T-helper 1 cell (primary cell): ENCODE results near the gene VPS26B.
"Not testable (repeated sequence)": the region's sequence is repeated elsewhere in the genome, so short reads cannot be mapped to it uniquely, and the experiment has no call there.

Experiments
- DNase-seq, 5 donors: peaks; one replicate each; pipeline ENCODE4 v3.0.0-alpha.2; 2012 to 2020

VPS26B gene

DNA sequence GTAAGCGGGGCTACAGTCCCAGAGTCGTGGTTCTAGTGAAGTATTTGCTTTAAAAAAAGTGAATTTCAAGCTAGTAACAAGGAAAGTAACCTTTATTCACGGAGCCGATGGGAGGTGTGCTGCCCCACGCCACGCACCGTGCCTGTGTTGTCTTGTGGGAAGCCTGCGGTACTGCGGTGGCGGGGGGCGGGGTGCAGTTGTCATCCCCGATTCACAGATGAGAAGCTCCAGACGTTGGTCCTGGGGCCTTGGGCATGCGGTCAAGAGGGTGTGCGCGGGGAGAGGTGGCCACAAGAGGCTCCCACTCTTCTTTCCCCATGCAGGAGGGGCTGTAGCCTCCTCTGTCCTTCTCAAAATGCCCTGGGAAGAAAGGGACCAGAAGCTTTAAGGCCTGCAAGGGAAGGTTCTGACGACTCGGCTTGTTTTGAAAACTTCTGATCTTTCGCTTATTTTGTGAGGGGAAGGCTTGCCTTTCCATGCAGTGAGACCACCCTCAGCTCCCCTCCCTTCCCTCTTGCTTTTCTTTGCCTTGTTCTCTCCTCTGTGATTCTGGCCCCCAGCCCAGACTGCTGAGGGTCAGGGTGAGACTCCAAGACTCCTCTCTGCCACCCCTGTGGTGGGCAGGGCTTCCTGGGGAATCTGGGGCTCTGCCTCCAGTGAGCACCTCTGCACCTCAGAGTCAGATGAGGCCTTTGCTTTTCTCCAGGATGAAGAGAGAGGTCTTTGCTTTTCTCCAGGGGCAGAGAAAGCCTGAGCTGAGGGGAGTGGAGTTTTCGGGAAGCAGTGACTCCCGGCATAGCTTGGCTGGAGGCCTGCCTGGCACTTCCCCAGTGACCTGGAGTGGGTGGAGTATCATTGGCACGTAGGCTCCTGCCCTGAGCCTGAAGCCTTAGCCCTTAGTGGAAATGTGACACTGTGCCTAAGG, 57.9 kb downstream of the VPS26B start:
- DNase-seq: no peak

DNA sequence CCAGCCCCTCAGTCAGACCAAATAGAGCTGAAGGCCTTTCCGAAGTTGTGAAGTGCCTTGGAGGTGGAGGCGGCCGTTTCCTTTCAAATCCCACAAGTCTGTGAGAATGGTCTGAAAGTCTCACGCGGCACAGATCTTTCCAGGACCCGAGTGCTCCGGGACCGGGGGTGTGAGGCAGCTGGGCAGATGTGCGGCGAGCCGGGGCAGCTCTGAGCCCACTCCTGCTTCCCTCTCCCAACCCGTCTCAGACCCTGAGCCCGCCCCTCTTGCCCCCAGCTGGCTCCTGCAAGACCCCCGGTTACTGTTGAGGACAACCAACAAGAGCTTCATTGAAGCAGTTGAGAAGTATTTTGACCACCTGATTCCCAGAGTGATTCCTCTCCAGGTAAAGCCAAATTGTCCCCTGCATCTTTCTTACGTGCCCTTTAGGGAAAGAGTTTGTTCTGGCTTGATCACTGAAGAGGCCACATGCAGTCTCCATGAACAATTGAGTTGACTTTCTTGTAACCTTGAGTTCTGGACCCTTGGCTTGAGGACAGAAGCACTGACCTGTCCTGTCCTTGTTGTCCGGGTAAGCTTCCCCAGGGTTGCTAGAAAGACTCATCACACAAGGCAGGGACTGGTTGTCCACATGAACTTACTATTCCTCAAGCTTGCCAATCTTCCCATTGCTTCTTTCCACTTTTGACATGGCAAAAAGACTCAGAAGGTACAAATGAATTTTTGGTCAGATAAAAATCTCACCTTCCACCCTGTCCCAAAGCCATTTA, 59.2 kb downstream of the VPS26B start:
- no peak for DNase-seq

DNA sequence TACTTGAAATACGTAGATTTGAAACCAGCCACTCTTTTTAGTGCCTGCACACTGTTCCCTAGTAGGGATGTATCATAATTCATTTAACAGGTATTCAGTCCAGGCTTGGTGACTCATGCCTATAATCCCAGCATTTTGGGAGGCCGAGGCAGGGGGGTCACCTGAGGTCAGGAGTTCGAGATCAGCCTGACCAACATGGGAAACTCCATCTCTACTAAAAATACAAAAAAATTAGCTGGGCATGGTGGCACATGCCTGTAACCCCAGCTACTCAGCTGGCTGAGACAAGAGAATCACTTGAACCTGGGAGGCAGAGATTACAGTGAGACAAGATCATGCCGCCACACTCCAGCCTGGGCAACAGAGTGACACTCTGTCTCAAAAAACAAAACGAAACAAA, 59.9 kb downstream of the VPS26B start:
- not testable (repeated sequence) for DNase-seq

DNA sequence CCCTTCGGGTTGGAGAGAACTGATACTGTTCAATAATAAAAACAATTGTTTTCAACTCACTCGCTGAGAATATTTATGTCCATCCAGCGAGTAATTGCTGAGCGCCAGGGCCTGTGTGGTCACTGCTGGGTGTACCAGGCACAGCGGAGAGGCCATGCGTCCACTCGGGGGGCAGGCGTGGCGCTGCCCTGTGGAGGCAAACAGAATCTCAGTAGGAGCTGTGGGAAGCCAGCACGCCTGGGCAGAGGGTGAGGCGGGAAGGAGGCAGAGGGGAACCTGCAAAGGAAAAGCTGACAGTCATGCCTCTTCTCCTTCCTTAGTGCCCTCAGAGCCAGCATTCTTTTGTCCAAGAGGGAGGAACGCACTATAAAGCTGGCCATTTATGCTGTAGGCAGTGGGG, 63.1 kb downstream of the VPS26B start:
- DNase-seq: no peak

DNA sequence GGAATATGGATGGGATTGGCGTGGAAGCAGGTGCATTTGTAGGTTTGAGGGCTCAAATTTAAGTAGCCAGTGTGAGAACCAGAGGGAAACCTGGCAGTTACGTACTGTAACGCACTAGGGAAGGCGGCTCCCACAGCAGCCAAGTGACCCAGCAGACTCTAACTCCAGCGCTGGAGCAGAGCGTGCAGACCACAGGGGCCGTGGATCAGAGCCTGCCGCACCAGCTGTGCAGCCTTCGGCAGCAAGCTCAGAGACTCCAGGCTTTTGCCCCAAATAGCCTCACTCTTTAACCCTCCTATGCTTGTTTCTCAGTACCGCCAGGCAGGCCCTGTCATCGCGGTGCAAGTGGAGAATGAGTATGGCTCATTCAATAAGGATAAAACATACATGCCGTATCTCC, 64.0 kb downstream of the VPS26B start:
- DNase-seq: no peak

DNA sequence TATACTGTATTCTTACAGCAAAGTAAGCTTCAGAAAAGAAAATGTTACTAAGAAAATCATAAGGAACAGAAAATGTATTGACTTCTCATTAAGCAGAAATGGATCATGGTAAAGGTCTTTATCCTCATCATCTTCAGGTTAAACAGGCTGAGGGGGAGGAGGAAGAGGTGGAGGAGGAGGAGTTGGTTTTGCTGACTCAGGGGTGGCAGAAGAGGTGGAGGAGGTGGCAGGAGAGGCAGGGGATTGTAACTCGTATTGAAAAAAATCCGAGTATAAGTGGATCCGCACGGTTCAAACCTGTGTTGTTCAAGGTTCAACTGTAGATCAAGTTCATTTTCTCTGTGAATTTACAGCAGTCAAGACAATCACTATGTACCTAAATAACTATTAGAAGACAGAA, 64.7 kb downstream of the VPS26B start:
- DNase-seq: no peak

DNA sequence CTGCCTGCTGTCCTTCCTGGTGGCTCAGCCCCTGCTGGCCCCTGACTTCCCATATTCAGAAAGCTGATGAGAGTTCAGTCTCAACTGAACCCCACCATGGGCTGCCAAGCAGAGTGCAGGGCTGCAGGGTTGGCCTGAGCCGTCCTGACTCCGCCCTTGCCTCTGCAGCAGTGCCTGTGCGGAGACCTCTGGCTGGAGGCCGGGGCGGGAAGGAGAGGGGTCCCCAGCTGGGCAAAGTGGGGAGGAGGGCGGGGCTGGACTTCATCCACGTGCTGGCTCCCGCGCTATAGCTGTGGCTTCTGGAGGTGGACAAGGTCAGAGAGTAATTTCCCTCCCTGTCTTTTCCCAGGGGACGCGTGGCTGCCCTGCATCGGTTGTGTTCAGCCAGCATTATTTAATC, 65.3 kb downstream of the VPS26B start:
- DNase-seq: no peak

DNA sequence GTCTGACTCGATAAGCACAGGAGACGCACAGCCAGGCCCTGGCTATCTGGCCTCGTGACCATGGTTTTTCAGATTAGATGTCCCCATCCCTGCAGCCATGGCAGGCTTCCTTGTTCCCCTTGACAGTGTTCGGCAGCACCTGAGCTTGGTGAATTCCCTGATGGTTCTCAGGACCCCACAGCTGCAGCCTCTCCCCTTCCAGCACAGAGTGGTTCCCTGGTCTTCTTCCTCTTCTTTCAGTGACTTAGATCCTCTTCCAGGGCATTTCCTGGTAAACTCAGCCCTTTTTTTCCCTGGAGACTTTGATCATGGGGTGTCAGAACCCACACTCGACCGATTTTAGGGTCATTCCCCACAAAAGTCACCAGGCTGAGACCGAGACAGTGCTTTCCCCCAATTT, 66.2 kb downstream of the VPS26B start:
- no peak for DNase-seq

DNA sequence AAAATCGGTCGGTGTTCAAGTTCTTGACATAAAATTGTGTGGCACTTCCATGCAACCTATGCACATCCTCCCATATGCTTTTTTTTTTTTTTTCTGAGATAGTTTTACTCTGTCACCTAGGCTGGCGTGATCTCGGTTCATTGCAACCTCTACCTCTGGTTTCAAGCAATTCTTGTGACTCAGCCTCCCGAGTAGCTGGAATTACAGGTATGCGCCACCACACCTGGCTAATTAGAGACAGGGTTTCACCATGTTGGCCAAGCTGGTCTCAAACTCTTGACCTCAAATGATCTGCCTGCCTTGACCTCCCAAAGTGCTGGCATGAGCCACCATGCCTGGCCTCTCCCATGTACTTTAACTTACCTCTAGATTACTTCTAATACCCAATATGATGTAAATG, 66.7 kb downstream of the VPS26B start:
- DNase-seq: no peak

DNA sequence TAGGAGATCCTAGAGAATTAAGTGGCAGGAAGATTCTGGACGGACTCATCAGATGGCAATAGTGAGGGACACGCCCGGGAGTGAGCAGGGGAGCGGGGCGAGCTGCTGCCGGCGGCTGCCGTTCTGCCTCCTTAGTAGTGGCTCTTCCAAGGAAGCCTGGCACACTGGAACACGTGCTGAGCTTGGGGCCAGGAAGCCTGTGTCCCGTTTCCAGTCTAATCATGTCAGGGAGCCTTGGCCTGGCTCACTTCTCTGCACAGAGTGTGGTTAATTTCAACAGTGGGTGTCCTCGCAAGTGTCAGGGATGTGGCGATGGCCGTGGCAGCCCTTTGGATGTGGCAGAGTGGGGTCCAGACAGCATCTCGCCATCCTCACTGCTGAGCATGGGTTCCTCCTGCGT, 68.2 kb downstream of the VPS26B start:
- no peak for DNase-seq

DNA sequence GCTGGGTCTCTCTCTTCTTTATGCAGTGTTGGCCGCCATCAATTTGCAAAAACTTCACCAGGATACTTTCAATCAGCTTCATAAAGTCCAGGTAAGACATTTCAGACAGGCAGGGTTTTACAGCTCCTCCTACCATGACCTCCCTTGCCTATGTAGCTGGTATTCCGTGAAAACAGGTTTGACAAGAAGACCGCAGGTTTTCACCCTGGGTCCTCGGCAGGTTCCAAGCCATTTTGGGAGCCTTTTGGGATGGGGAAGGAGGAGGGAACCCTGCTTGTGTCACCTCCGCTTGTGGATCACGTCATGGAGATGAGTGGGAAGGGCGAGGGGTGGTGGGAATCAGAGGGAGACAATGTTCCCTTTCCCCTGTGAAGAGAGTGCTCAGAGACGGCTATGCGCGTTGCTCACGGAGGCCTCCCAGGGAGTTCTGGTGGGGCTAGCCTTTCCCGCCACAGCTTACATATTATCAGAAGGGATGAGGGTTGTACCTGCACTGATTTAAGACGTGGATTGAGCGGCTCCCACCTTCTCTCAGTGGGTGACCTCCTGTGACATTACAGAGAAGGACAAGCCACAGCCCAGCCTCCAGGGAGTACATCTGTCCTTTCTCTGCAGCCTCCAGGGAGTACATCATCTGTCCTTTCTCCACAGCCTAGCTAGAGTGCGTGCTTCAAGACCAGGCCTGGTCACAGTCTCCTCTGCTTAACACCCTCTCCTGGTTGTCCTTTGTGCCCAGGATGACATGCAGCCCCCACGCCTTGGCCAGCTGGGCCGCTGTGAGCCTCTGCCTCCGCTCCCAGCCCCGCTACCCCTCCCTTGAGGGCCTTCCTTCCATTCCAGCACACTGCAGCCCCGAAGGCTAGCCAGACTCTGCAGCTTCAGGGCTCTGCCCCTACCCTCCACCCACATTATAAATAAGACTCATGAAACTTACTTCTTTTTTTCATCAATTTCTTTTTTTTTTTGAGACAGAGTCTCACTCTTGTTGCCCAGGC, 68.9 kb downstream of the VPS26B start:
- no peak for DNase-seq

DNA sequence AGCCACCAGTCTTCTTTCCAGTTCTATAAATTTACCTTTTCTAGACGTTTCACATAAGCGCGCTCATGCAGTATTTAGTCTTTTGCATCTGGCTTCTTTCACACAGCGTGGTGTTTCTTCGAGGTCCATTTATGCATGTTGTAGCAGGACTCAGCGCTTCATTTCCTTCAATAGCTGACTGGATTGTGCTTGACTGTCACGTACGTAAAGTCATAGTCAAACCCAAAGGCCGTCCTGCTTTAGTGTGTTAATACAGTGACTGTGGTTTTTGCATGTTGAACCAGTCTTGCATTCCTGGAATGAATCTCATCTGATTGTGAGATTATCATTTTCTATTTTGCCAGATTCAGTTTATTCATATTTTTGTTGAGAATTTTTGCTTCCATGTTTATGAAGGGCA, 70.2 kb downstream of the VPS26B start:
- no peak for DNase-seq
